Cardiac muscle cell (in vitro differentiated cells and primary cell): ENCODE results near the gene ABHD4. TPM values are rescaled to one million over a fixed set of nuclear protein-coding genes. Genes with fewer than 3 reads are reported as not detected.

ENCODE experiments used
- DNase-seq, 2 donors: peaks; one replicate each; pipeline versions ENCODE4 v3.0.0 to v3.0.0-alpha.2; 2010 to 2017; ENCODE audit warnings: low read depth in 1 of 2, low spot score in 1 of 2
- H3K27ac ChIP-seq: fragments of 200-600 bp; sonication (generic); 2 replicates; pipeline ENCODE4 v1.5.1; 2016
- H3K27me3 ChIP-seq: fragments of 200-600 bp; sonication (generic); 2 replicates; pipeline ENCODE4 v1.6.0; 2016; ENCODE audit warnings: control low read depth
- H3K36me3 ChIP-seq: fragments of 200-600 bp; sonication (generic); 2 replicates; pipeline ENCODE4 v1.5.1; 2016; ENCODE audit warnings: control low read depth
- H3K4me1 ChIP-seq: fragments of 200-600 bp; sonication (generic); 2 replicates; pipeline ENCODE4 v1.8.1; 2017; ENCODE audit warnings: low read depth, mild to moderate bottlenecking, mixed run types
- H3K4me3 ChIP-seq: fragments of 200-600 bp; sonication (generic); 2 replicates; pipeline ENCODE4 v1.5.1; 2016; ENCODE audit warnings: mild to moderate bottlenecking
- H3K9me3 ChIP-seq: fragments of 200-600 bp; sonication (generic); 2 replicates; pipeline ENCODE4 v1.5.1; 2017; ENCODE audit warnings: low read depth, mild to moderate bottlenecking, control low read depth
- CTCF ChIP-seq: IDR thresholded peaks from 2 replicates; pipeline ENCODE4 v1.5.1; 2012; ENCODE audit warnings: low read depth, mild to moderate bottlenecking, low read length
- polyA plus RNA-seq: library from polyadenylated mRNA; unstranded; fragments of >200 nt; fragmentation: Nextera tagmentation; extraction: Ambion mirVana; gene quantifications from 2 replicates; pipeline ENCODE4 v1.2.1, GENCODE V29; 2016
- total RNA-seq: library from RNA; depleted of rRNA; stranded (reverse); fragments of >200 nt; gene quantifications from 2 replicates; pipeline ENCODE4 v1.2.3, GENCODE V29; 2016

Gene ABHD4
- total and polyA plus RNA-seq, 2 experiments from 2014 or later = 33.4 to 43.5 TPM

GRCh38 chr14:22648506-22648905 lies 50.4 kb downstream of the ABHD4 start:
- TF ChIP-seq CTCF = no peak
- Histone ChIP-seq H3K4me1 (no peaks in the 10 kb centered on the region), H3K9me3 (no peaks in the 10 kb centered on the region), H3K27me3 (no peaks in the 10 kb centered on the region), H3K36me3 (no peaks in the 10 kb centered on the region), H3K4me3 (no peak overlapping the region), H3K27ac (no peak overlapping the region)
- DNase-seq = peak in 1 of 2 donors; percentile 20

GRCh38 chr14:22650046-22650739 lies 52.1 kb downstream of the ABHD4 start:
- no peak for DNase-seq
- Histone ChIP-seq H3K27me3 (no peaks in the 10 kb centered on the region), H3K27ac (no peak overlapping the region)

GRCh38 chr14:22650960-22651521 lies 52.9 kb downstream of the ABHD4 start:
- Histone ChIP-seq H3K27ac (no peak overlapping the region), H3K9me3 (no peaks in the 10 kb centered on the region), H3K4me3 (no peak overlapping the region), H3K27me3 (no peaks in the 10 kb centered on the region), H3K4me1 (no peaks in the 10 kb centered on the region), H3K36me3 (no peaks in the 10 kb centered on the region)
- no peak for TF ChIP-seq CTCF
- peak in 1 of 2 donors; percentile 16 for DNase-seq

More at GRCh38 chr14:22650046-22650739, 52.1 kb downstream of the ABHD4 start:
- Histone ChIP-seq H3K4me3 (no peak overlapping the region), H3K9me3 (no peaks in the 10 kb centered on the region), H3K4me1 (no peaks in the 10 kb centered on the region), H3K36me3 (no peaks in the 10 kb centered on the region)
- TF ChIP-seq CTCF = no peak

GRCh38 chr14:22651586-22651985 lies 53.5 kb downstream of the ABHD4 start:
- Histone ChIP-seq H3K4me3 (no peak overlapping the region), H3K4me1 (no peaks in the 10 kb centered on the region), H3K9me3 (no peaks in the 10 kb centered on the region), H3K27ac (no peak overlapping the region), H3K27me3 (no peaks in the 10 kb centered on the region), H3K36me3 (no peaks in the 10 kb centered on the region)
- TF ChIP-seq CTCF = no peak
- DNase-seq = no peak

- TF ChIP-seq CTCF = peak; percentile 95
- H3K4me1 ChIP-seq = no peaks in the 10 kb centered on the region
These were observed 55.0 kb downstream of the ABHD4 start for GRCh38 chr14:22653012-22653621.

More at GRCh38 chr14:22653012-22653621, 55.0 kb downstream of the ABHD4 start:
- Histone ChIP-seq H3K27ac (no peak overlapping the region), H3K27me3 (no peaks in the 10 kb centered on the region), H3K36me3 (no peaks in the 10 kb centered on the region), H3K4me3 (no peak overlapping the region), H3K9me3 (no peaks in the 10 kb centered on the region)
- DNase-seq = peak; percentile 77 to 83
